HUES6 (cell line): ENCODE measurements around the gene WEE1.
"Not testable (repeated sequence)": the region's sequence is repeated elsewhere in the genome, so short reads cannot be mapped to it uniquely, and the experiment has no call there.

ENCODE experiments used
- H3K27ac ChIP-seq: 2 replicates; pipeline ENCODE4 v1.7.0; 2013; ENCODE audit warnings: low read depth, mild to moderate bottlenecking, low read length, inconsistent platforms
- H3K27me3 ChIP-seq: 2 replicates; pipeline ENCODE4 v1.6.1; 2013; ENCODE audit warnings: low read length; ENCODE audit not compliant: control insufficient read depth, insufficient read depth
- H3K36me3 ChIP-seq: 2 replicates; pipeline ENCODE4 v1.6.1; 2013; ENCODE audit warnings: low read length; ENCODE audit not compliant: control insufficient read depth, insufficient read depth
- H3K4me1 ChIP-seq: 2 replicates; pipeline ENCODE4 v1.6.1; 2013; ENCODE audit warnings: low read length; ENCODE audit not compliant: control insufficient read depth, insufficient read depth
- H3K4me3 ChIP-seq: 2 replicates; pipeline ENCODE4 v1.5.1; 2013; ENCODE audit warnings: low read depth, low read length
- H3K9ac ChIP-seq: one replicate; pipeline ENCODE4 v1.6.1; 2013; ENCODE audit warnings: mild to moderate bottlenecking, low read length
- H3K9me3 ChIP-seq: 2 replicates; pipeline ENCODE4 v1.6.1; 2013; ENCODE audit warnings: low read depth, low read length; ENCODE audit not compliant: control insufficient read depth, insufficient read depth

WEE1 gene

DNA sequence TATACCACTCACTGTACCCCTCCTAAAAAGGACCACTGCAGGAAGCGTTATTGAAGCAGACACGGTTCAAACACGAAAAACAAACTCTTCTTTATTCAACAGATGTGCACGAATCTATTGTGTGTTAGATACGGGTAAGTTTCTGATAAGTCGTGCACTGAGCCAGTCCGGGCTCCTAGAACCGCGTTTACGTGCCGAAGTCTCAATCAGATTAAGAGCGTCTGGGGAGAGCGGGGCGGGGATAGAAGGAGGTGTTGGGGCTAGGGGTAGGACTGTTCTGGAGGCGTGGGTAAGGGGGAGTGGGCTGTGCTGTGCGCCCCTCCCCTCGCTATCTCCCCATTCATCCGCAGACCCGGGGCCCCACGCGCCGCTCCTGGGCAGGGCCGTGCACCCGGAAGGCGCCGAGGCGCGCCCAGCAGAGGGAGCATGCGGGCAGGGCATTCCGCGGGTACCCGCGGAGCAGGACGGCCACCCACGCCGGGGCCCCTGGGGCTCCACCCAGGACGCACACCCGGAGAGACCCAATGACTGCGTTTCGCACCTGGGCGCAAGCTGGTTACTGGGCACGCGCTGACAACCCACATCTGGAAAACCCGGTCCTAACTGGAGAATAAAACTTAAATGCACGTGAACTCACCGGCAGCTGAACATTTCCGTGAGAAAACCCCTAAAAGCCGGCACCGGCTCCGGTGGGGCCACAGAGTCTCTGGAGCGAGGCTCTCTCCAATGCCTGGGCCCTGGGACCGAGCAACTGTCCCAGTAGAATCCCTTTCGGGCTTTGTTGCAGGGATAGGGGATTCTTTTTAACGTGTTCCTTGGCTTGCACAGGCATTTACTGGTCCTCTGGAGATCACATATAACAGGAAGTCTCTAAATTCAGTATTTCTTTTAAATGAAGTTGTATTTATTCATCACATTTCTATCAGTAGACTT lies 40.6 kb downstream of the WEE1 start:
- no peaks in the 10 kb centered on the region for H3K9me3 ChIP-seq
- H3K27me3 ChIP-seq = no peaks in the 10 kb centered on the region
- peak overlapping the region; percentile 93 for H3K9ac ChIP-seq
- H3K4me3 ChIP-seq = peak overlapping the region; percentile 54
- H3K27ac ChIP-seq = peak overlapping the region; percentile 72; the same call in 1 of the 2 replicates
- peaks cover 29% of the 10 kb centered on the region for H3K4me1 ChIP-seq
- no peaks in the 10 kb centered on the region for H3K36me3 ChIP-seq

- Histone ChIP-seq H3K9ac (no peak overlapping the region), H3K27me3 (no peaks in the 10 kb centered on the region), H3K9me3 (no peaks in the 10 kb centered on the region), H3K27ac (no peak overlapping the region), H3K4me3 (no peak overlapping the region), H3K36me3 (no peaks in the 10 kb centered on the region), H3K4me1 (peaks cover 29% of the 10 kb centered on the region)
These were observed 41.6 kb downstream of the WEE1 start for GRCh38 chr11:9615031-9615451.

- H3K9ac ChIP-seq = no peak overlapping the region
- no peak overlapping the region for H3K4me3 ChIP-seq
- no peaks in the 10 kb centered on the region for H3K27me3 ChIP-seq
- H3K36me3 ChIP-seq = no peaks in the 10 kb centered on the region
- H3K27ac ChIP-seq = no peak overlapping the region
- H3K9me3 ChIP-seq = no peaks in the 10 kb centered on the region
- H3K4me1 ChIP-seq = peaks cover 29% of the 10 kb centered on the region
These were observed 42.7 kb downstream of the WEE1 start for GRCh38 chr11:9616042-9616675.

- H3K4me1 ChIP-seq = peaks cover 29% of the 10 kb centered on the region
- H3K9me3 ChIP-seq = no peaks in the 10 kb centered on the region
- H3K4me3 ChIP-seq = no peak overlapping the region
- no peak overlapping the region for H3K27ac ChIP-seq
- H3K36me3 ChIP-seq = no peaks in the 10 kb centered on the region
- H3K9ac ChIP-seq = no peak overlapping the region
- no peaks in the 10 kb centered on the region for H3K27me3 ChIP-seq
These were observed 43.4 kb downstream of the WEE1 start for GRCh38 chr11:9616858-9617257.

- no peak overlapping the region for H3K4me3 ChIP-seq
- no peak overlapping the region for H3K27ac ChIP-seq
- H3K36me3 ChIP-seq = no peaks in the 10 kb centered on the region
- H3K27me3 ChIP-seq = no peaks in the 10 kb centered on the region
- H3K4me1 ChIP-seq = peaks cover 24% of the 10 kb centered on the region
- no peak overlapping the region for H3K9ac ChIP-seq
- H3K9me3 ChIP-seq = no peaks in the 10 kb centered on the region
These were observed 44.5 kb downstream of the WEE1 start for GRCh38 chr11:9617940-9618339.

DNA sequence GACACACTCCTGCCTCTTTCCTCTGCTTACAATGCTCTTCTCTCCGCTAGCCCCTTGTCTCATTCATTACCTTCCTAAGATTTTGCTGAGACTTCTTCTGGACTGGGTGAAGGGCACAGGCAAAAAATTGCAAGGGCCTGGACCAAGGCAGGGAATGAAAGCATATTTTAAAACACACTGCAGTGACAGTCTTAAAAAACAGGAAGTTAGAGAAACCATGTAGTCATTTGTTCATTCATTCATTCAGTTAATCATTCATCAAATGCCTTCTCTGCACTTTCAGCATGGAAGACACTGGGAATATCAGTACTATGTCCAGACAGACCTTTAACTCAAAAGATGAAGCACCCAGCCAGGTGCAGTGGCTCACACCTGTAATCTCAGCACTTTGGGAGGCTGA lies 45.5 kb downstream of the WEE1 start:
- Histone ChIP-seq H3K4me1 (peaks cover 18% of the 10 kb centered on the region), H3K9ac (no peak overlapping the region), H3K36me3 (no peaks in the 10 kb centered on the region), H3K4me3 (no peak overlapping the region), H3K27ac (no peak overlapping the region), H3K27me3 (no peaks in the 10 kb centered on the region), H3K9me3 (no peaks in the 10 kb centered on the region)

DNA sequence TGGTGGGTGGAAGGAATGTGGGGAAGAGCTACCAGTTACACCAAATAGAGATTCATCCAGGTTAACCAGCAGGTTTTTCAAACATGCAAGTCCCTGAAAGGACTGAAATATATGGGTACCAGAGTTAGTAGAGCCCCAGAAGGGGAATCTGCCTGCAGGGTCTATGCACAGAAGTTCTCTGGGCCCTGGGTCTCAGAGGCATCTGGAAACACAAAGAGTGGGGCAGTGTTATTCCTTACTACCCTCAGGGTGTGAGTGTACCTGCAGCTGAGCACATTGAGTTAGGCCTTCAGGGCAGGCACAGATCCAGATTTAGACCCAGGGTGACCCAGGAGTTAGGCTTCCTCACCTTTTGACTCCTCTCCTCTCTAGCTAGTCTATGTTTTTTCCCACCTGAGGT lies 46.5 kb downstream of the WEE1 start:
- no peak overlapping the region for H3K27ac ChIP-seq
- no peaks in the 10 kb centered on the region for H3K9me3 ChIP-seq
- H3K4me1 ChIP-seq = peaks cover 10% of the 10 kb centered on the region
- no peaks in the 10 kb centered on the region for H3K36me3 ChIP-seq
- H3K27me3 ChIP-seq = no peaks in the 10 kb centered on the region
- no peak overlapping the region for H3K4me3 ChIP-seq
- no peak overlapping the region for H3K9ac ChIP-seq

DNA sequence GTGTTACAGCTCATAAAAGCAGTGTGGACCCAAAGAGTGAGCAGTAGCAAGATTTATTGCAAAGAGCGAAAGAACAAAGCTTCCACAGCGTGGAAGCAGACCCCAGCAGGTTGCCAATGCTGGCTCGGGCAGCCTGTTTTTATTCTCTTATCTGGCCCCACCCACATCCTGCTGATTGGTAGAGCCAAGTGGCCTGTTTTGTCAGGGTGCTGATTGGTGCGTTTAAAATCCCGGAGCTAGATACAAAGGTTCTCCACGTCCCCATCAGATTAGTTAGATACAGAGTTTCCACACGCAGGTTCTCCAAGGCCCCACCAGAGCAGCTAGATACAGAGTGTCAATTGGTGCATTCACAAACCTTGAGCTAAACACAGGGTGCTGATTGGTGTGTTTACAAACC lies 48.9 kb downstream of the WEE1 start:
- not testable (repeated sequence) for H3K9ac ChIP-seq, H3K27me3 ChIP-seq, H3K9me3 ChIP-seq, H3K4me3 ChIP-seq, H3K36me3 ChIP-seq, H3K27ac ChIP-seq
- H3K4me1 ChIP-seq = peaks cover 20% of the 10 kb centered on the region

DNA sequence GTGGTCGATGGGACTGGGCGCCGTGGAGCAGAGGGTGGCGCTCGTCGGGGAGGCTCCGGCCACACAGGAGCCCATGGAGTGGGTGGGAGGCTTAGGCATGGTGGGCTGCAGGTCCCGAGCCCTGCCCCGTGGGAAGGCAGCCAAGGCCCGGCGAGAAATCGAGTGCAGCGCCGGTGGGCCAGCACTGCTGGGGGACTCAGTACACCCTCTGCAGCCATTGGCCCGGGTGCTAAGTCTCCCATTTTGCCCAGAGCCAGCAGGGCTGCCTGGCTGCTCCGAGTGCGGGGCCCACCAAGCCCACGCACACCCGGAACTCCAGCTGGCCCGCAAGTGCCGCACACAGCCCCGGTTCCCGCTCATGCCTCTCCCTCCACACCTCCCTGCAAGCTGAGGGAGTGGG lies 49.6 kb downstream of the WEE1 start:
- not testable (repeated sequence) for H3K36me3 ChIP-seq, H3K27me3 ChIP-seq, H3K4me3 ChIP-seq, H3K9me3 ChIP-seq, H3K27ac ChIP-seq, H3K9ac ChIP-seq
- peaks cover 27% of the 10 kb centered on the region for H3K4me1 ChIP-seq

DNA sequence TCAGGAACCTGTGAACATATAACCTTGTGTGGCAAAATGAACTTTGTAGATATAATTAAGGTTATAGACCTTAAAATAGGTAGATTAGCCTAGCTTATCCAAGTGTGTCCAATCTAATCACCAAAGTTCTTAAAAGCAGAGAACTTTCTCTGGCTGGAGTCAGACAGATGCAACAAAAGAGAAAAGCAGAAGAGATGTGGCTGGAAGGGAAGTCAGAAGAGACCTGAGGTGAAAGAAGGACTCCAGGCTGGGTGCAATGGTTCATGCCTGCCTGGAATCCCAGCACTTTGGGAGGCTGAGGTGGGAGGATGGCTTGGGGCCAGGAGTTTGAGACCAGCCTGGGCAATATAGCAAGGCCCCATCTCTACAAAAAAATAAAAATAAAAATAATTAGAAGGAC lies 51.0 kb downstream of the WEE1 start:
- H3K36me3 ChIP-seq = no peaks in the 10 kb centered on the region
- H3K4me3 ChIP-seq = no peak overlapping the region
- H3K4me1 ChIP-seq = peaks cover 35% of the 10 kb centered on the region
- no peaks in the 10 kb centered on the region for H3K27me3 ChIP-seq
- H3K27ac ChIP-seq = no peak overlapping the region
- H3K9ac ChIP-seq = no peak overlapping the region
- H3K9me3 ChIP-seq = no peaks in the 10 kb centered on the region

GRCh38 chr11:9625162-9625561 lies 51.7 kb downstream of the WEE1 start:
- H3K27ac ChIP-seq = no peak overlapping the region
- H3K36me3 ChIP-seq = no peaks in the 10 kb centered on the region
- H3K27me3 ChIP-seq = no peaks in the 10 kb centered on the region
- H3K4me1 ChIP-seq = peaks cover 35% of the 10 kb centered on the region
- H3K4me3 ChIP-seq = no peak overlapping the region
- H3K9ac ChIP-seq = no peak overlapping the region
- no peaks in the 10 kb centered on the region for H3K9me3 ChIP-seq
